D721Med (cell line): Measurements from ENCODE around the gene TMEM237.

Experiments
- DNase-seq: peaks from one replicate; pipeline ENCODE4 v3.0.0; 2011; ENCODE audit warnings: low spot score; ENCODE audit not compliant: insufficient read length
- FAIRE-seq: peaks from 2 replicates; lab custom pipeline; 2011; peaks lifted over from hg19 to GRCh38; lab: Jason Lieb, UNC
- TF ChIP-seq, protein P1 (sequence below): IDR thresholded peaks from 2 replicates; pipeline ENCODE4 v1.5.1; 2012; ENCODE audit warnings: mild to moderate bottlenecking, control low read depth; ENCODE audit not compliant: insufficient read depth; ENCODE audit errors: missing control alignments

TMEM237 gene

DNA sequence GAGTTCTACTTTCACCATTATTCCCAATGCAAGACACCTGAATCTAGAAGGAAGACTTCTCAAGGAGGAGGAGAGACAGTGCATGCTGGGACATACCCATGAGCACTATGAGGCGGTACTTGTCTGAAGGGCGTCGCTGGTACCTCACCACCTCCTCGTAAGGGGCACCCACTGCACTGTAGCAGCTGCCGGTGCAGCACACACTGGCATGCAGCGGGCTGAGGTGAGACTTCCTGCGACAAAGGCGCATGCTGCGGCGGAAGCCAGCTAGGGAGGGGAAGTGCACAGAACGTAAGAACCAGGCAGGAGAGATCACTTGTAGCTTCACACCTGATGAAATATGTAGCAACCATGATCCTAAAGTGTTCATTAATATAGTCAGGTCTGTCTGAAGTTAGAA is 12.8 kb upstream of the TMEM237 start:
- FAIRE-seq (no peak), DNase-seq (no peak)
- TF ChIP-seq, protein P1, sequence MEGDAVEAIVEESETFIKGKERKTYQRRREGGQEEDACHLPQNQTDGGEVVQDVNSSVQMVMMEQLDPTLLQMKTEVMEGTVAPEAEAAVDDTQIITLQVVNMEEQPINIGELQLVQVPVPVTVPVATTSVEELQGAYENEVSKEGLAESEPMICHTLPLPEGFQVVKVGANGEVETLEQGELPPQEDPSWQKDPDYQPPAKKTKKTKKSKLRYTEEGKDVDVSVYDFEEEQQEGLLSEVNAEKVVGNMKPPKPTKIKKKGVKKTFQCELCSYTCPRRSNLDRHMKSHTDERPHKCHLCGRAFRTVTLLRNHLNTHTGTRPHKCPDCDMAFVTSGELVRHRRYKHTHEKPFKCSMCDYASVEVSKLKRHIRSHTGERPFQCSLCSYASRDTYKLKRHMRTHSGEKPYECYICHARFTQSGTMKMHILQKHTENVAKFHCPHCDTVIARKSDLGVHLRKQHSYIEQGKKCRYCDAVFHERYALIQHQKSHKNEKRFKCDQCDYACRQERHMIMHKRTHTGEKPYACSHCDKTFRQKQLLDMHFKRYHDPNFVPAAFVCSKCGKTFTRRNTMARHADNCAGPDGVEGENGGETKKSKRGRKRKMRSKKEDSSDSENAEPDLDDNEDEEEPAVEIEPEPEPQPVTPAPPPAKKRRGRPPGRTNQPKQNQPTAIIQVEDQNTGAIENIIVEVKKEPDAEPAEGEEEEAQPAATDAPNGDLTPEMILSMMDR, result no peak

DNA sequence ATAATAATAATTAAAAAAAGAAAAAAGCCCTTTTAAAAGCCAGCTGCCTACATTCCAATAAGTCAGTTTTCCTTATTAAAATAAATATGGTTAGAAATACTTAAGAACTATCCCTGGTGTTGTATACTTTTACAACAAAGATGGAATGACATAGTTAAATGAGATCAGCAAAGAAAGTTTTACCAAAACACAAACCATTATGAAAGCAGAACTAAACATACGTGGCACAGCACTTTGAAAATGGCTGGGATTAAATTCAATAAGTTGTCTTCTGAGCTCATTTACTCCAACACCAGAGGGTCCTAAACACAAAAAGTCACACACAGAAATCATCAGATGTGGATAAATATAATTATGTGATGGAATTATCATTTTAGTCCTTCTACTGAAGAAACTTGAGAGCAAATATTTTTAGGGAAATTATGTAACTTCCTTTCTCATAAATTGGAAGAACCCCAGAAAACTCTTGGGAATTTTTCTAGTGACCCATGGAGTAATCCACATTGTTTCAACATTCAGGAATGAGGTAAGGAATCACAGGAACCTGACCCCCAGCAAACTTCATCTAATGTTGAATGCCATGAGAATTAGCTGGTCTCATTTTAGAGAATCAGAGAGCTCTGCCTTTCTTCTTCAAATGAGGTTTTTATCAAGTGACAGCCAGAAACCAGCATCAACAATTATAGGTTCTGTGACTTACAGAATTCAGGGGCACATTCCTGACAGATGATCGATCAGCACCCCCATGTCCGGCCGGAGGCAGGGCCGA is 11.5 kb upstream of the TMEM237 start:
- no peak for DNase-seq
- FAIRE-seq, result no peak
- TF ChIP-seq, protein P1, result no peak

DNA sequence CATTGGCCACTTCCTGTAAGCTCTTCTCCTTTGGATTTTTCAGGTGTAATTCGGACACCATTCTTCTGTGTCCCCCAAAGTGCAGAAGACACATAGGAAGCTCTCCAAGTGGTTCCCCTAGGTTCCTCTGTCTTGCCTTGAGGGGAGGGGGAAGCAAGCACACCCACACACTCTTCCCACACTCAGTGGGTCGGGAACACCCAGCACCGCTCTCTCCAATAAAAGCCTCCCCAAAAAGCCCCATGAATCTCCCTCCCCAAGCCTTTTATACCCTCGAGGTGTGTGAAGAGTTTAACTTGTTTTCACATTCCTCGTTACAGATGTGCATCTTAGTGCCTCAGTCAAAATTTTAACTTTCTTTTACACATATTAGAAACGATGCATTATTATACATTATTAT is 9.9 kb upstream of the TMEM237 start:
- FAIRE-seq, result no peak
- no peak for DNase-seq
- TF ChIP-seq, protein P1, result no peak

DNA sequence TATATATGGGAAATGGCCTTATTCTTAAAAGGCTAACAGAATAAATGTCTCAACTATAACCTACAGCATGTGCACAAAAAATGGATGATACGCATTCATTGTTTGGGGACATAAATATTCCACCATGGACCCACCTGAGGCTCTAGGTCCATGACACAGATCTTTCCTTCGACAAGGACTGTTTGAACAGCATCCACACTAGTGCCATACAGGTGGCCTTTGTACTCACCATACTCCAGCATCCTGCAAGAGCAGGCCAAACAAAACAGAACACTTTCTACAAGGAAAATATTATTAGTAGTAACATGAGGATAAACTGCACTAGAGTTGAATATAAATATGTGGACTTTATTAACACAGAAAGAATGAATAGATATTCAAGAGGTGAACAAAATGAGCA is 6.1 kb upstream of the TMEM237 start:
- DNase-seq (no peak), FAIRE-seq (no peak)
- TF ChIP-seq, protein P1, result no peak

DNA sequence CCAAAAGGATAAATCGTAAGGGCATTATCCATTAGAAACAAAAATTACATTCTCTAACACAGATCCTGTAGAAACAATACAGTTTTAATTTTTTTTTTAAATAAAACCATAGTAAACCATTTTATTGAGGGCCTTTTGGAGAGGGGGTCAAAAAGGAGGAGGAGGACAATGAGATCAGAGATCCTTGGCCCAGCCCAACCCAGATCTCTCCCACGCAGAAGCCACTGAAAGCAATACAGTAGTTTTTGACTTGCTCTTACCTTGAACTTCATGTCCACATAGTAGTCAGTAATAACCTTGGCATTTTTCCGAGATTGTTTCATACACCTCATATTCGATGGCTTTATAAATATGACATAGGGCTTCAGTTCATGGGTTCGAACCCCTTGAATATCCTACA is 4.1 kb upstream of the TMEM237 start:
- FAIRE-seq (no peak), DNase-seq (no peak)
- TF ChIP-seq, protein P1, result no peak

DNA sequence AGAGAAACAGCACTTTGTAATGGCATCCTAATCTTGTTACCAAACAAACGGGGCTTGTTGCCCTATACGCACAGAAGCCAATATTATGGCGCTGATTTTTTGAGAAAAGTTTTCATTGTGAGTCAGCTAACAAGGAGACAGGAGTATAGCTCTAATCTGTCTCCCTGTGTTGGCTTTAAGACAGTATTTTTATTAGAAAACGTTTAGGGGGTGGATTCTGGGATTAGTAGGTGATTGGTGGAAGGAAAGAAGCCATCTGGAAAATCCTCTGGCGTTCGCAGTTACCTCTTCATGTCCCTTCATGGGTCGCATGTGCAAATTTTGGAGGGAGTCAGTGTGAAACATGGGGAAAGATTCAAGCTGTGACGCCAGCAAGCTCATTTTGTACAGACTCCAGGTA is 698 bp upstream of the TMEM237 start:
- DNase-seq (no peak), FAIRE-seq (peak; percentile 75)

DNA sequence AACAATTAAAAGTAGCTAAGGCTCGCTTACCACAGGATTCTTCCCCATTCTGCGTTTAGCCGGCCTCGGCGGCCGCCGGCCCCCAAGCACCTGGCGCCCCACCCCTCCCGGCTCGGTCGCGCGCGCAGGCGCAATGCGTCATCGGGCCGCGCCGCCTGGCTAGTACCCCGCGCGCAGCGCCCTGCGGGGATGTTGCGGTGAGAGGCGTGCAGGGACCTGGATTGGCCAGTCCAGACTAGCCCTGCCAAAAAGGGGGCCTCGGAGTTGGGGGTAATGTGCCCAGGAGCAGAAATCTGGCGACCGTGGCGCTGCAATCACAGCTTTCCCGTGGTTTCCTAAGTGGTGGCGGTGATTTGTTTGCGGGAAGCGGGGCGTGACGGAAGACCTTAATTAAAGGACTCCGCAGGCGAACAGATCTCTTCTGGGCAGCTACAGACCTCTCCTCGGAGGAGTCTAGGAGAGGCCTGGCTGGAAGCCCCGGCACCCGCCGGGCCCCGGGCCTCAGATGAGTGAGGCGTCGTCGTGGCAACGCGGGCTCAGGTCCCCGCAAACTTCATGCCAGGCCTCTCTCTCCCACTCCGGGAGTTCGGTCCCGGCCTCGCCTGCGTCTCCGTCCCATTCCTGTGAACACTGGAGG is 606 bp downstream of the TMEM237 start:
- TF ChIP-seq, protein P1, result no peak
- DNase-seq (peak; percentile 44), FAIRE-seq (no peak)

More for the DNA sequence above, 698 bp upstream of the TMEM237 start:
- TF ChIP-seq, protein P1, result no peak
